Heart right ventricle (tissue), 16 donors: Measurements from ENCODE around the gene RNF149. TPM values are rescaled to one million over a fixed set of nuclear protein-coding genes. Genes with fewer than 3 reads are reported as not detected.

Experiments used
- ATAC-seq, 8 donors: fragments of 200-7000 bp; cut with Tn5 transposase; one replicate each; pipeline ENCODE4 v1.9.1; 2020; ENCODE audit warnings: mild to moderate bottlenecking in 8 of 8, moderate library complexity in 8 of 8, moderate number of reproducible peaks in 1 of 8
- DNase-seq, 2 donors: peaks; one replicate each; pipeline ENCODE4 v3.0.0-alpha.2; 2020
- H3K27ac ChIP-seq, 10 donors: fragments of 200-600 bp; sonication (generic) in 2 of 10; one replicate each; pipeline versions ENCODE4 v1.5.0 to v1.8.0; 2020 to 2022; ENCODE audit warnings: mild to moderate bottlenecking in 3 of 10
- H3K27me3 ChIP-seq, 7 donors: fragments of 200-600 bp; one replicate each; pipeline ENCODE4 v1.8.0; 2021 to 2022; ENCODE audit warnings: mild to moderate bottlenecking in 2 of 7
- H3K36me3 ChIP-seq, 9 donors: fragments of 200-600 bp; sonication (generic) in 1 of 9; one replicate each; pipeline versions ENCODE4 v1.5.0 to v1.8.0; 2020 to 2022; ENCODE audit warnings: mild to moderate bottlenecking in 2 of 9
- H3K4me1 ChIP-seq, 9 donors: fragments of 200-600 bp; sonication (generic) in 1 of 9; one replicate each; pipeline versions ENCODE4 v1.5.0 to v1.8.0; 2020 to 2022; ENCODE audit warnings: mild to moderate bottlenecking in 4 of 9
- H3K4me3 ChIP-seq, 10 donors: fragments of 200-600 bp; sonication (generic) in 2 of 10; one replicate each; pipeline versions ENCODE4 v1.5.0 to v1.8.0; 2020 to 2022; ENCODE audit warnings: mild to moderate bottlenecking in 7 of 10, moderate library complexity in 2 of 10
- H3K9me3 ChIP-seq, 11 donors: fragments of 200-600 bp in 10 of 11; sonication (generic) in 2 of 11; one replicate each; pipeline versions ENCODE4 v1.5.0 to v1.8.0; 2013 to 2022; ENCODE audit warnings: mild to moderate bottlenecking in 2 of 11, control low read depth in 1 of 11, moderate library complexity in 1 of 11
- CTCF ChIP-seq, 9 donors: fragments of 200-600 bp; sonication (generic) in 2 of 9; IDR thresholded peaks; one replicate each; pipeline versions ENCODE4 v1.5.0 to v1.8.0; 2021 to 2022; ENCODE audit warnings: antibody characterized with exemption in 9 of 9, mild to moderate bottlenecking in 5 of 9, moderate library complexity in 1 of 9
- WGBS, 2 donors: extraction: QIAGEN DNeasy Blood & Tissue Kit; methylation state at CpG; one replicate each; pipeline ENCODE4 v1.1.7; 2013; ENCODE audit warnings: inconsistent platforms in 1 of 2; 5-methylcytosine and 5-hydroxymethylcytosine counted together
- intact Hi-C, 10 donors: fragments of 100-400 bp; cut with DNase I; formaldehyde crosslinking; loops; one replicate each; pipeline versions ENCODE4 v1.11.1 to v1.14.2; 2022
- polyA plus RNA-seq, 2 donors: library from polyadenylated mRNA; stranded (reverse); fragments of 200-250 nt; gene quantifications; one replicate each; pipeline ENCODE4 v1.2.3, GENCODE V29; 2013
- total RNA-seq, 10 donors: library from RNA; stranded (reverse); fragmentation: NEBNext Ultra II Directional in 3 of 10; extraction: Animal tissue kit (Norgen Biotek cat#: 25700) in 3 of 10; gene quantifications; one replicate each; pipeline versions ENCODE4 v1.2.1 to v1.2.4, GENCODE V29; 2021 to 2023
- donor health status: Arrhythmogenic right ventricular cardiomyopathy.
- donor health status: ischemic (EF 13 %, LVEDD 7.1; RV severe dilation, severe dysfunction).
- donor health status: healthy with polysubstance abuse.
- donor health status: DM: no; HTN: yes; CAD: no.
- donor health status: DM: no; HTN: no; CAD: no.
- donor health status: ischemic (EF 25% LVEDD 6.9; RV normal size, moderate dysfunction).
- donor health status: ischemic (EF 25% LVEDD 5.7; RV mildly dilated, moderate dysfunction).
- donor health status: healthy.
- donor health status: DM: yes; HTN: yes; CAD: no.
- donor health status: Ischemic cardiomyopathy.
- donor health status: ischemic (EF 35%, LVEDD 5.7; RV mildly dilated, moderate dysfunction).
- donor health status: nonischemic (EF 11% LVEDD 7.7; RV severe dilation, severe dysfunction).
- donor health status: DM: yes; HTN: yes; CAD: no.
- donor health status: PGD.
- donor health status: ischemic (EF 29% LVEDD 5.4; RV normal size, mild dysfunction).
- donor health status: nonischemic (EF 23%, LVEDD 6.1; RV moderate dilation, normal function).

The RNF149 gene
- total and polyA plus RNA-seq, 12 donors, result 11.0 to 40.8 (median 12.5) TPM

GRCh38 chr2:101291973-101292372 is 16.5 kb downstream of the RNF149 start:
- H3K9me3 ChIP-seq, result no peaks in the 10 kb centered on the region
- no peak overlapping the region for H3K27ac ChIP-seq
- H3K4me1 ChIP-seq, result peaks cover 0 to 45% (median 0%) of the 10 kb centered on the region in 9 donors
- no peak overlapping the region for H3K4me3 ChIP-seq
- ATAC-seq (no peak), DNase-seq (no peak)
- H3K27me3 ChIP-seq, result no peaks in the 10 kb centered on the region
- H3K36me3 ChIP-seq, result peaks cover 0 to 84% (median 13%) of the 10 kb centered on the region in 9 donors
- WGBS, 2 donors, result 98 to 99% methylated on average over 3 of the region's 3 CpGs
- TF ChIP-seq CTCF (IDR thresholded peaks at IDR 0.05), result no peak
- intact Hi-C loops, result no loop called here

- DNase-seq (no peak), ATAC-seq (no peak)
- peaks cover 0 to 97% (median 22%) of the 10 kb centered on the region in 9 donors for H3K36me3 ChIP-seq
- H3K9me3 ChIP-seq, result no peaks in the 10 kb centered on the region
- H3K4me1 ChIP-seq, result peaks cover 0 to 33% (median 0%) of the 10 kb centered on the region in 9 donors
- no peak overlapping the region for H3K4me3 ChIP-seq
- no peaks in the 10 kb centered on the region for H3K27me3 ChIP-seq
- no peak for TF ChIP-seq CTCF (IDR thresholded peaks at IDR 0.05)
- intact Hi-C loops, result no loop called here
- H3K27ac ChIP-seq, result no peak overlapping the region
These were observed 17.8 kb downstream of the RNF149 start for GRCh38 chr2:101290711-101291110.

- H3K4me3 ChIP-seq, result no peak overlapping the region
- no peak for TF ChIP-seq CTCF (IDR thresholded peaks at IDR 0.05)
- no peaks in the 10 kb centered on the region for H3K27me3 ChIP-seq
- ATAC-seq, result no peak
- H3K27ac ChIP-seq, result no peak overlapping the region
- intact Hi-C loops, result no loop called here
- H3K36me3 ChIP-seq, result peaks cover 0 to 100% (median 44%) of the 10 kb centered on the region in 9 donors
- H3K9me3 ChIP-seq, result no peaks in the 10 kb centered on the region
- H3K4me1 ChIP-seq, result peaks cover 0 to 2% (median 0%) of the 10 kb centered on the region in 9 donors
- no peak for DNase-seq
- 97% methylated on average over 2 of the region's 2 CpGs for WGBS, 2 donors
These were observed 21.2 kb downstream of the RNF149 start for GRCh38 chr2:101287303-101287702.

DNA sequence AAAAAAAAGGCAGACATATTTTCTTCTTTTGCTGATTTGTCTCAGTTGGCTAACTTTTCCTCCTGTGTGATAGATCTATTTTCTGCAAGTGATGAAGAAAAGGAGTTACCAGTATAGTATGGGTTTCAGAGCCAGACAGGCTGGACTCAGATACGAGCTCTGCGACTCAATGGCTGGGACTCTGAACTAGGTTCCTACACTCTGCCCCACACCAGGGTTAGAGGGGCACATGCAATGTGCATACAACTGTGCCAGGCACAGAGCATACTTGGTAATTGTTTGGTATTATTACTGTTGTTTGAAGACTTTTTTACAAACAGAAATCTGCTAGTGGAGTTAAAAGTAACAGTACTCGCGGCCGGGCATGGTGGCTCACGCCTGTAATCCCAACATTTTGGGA is 21.8 kb downstream of the RNF149 start:
- H3K4me1 ChIP-seq, result peaks cover 0 to 2% (median 0%) of the 10 kb centered on the region in 9 donors
- no peak for DNase-seq
- 99% methylated on average over 6 of the region's 6 CpGs for WGBS, 2 donors
- H3K27me3 ChIP-seq, result no peaks in the 10 kb centered on the region
- H3K27ac ChIP-seq, result no peak overlapping the region
- H3K9me3 ChIP-seq, result no peaks in the 10 kb centered on the region
- no peak for TF ChIP-seq CTCF (IDR thresholded peaks at IDR 0.05)
- intact Hi-C loops, result no loop called here
- no peak overlapping the region for H3K4me3 ChIP-seq
- ATAC-seq, result no peak
- H3K36me3 ChIP-seq, result peaks cover 0 to 100% (median 49%) of the 10 kb centered on the region in 9 donors
